ENCODE data around the gene C3orf33. TPM values are rescaled to one million over a fixed set of nuclear protein-coding genes. Genes with fewer than 3 reads are reported as not detected.

C3orf33 gene
- total RNA-seq, 1 donor from 2014 or later = 17.9 TPM

DNA sequence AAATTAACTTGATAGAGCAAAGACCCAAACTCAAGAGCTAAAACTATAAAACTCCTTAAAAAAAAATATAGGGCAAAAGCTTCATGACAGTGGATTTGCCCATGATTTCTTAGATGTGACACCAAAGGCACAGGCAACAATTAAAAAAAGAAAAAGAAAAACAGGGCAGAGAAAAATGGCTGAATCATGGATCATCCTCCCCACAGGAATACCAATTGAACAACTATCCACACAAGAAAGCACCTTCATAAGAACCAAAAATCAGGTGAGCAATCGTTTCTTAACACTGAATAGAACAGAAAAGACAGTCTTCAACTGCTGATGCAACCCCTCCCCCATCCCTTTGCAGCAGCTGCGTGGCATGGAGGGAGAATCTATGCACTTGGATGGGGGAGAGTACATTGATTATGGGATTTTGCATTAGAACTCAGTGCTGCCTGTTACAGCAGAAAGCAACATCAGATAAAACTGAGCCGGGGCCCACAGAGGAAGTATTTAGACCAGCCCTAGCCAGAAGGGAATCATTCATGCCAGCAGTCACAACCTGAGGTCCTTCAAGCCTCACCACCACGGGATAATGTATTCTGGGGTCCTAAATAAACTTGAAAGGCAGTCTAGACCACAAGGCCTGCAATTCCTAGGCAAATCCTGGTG lies 15.7 kb downstream of the C3orf33 start:
- FAIRE-seq = no peak
- DNase-seq (ENCODE audit: low spot score in 2 of 2) = no peak

DNA sequence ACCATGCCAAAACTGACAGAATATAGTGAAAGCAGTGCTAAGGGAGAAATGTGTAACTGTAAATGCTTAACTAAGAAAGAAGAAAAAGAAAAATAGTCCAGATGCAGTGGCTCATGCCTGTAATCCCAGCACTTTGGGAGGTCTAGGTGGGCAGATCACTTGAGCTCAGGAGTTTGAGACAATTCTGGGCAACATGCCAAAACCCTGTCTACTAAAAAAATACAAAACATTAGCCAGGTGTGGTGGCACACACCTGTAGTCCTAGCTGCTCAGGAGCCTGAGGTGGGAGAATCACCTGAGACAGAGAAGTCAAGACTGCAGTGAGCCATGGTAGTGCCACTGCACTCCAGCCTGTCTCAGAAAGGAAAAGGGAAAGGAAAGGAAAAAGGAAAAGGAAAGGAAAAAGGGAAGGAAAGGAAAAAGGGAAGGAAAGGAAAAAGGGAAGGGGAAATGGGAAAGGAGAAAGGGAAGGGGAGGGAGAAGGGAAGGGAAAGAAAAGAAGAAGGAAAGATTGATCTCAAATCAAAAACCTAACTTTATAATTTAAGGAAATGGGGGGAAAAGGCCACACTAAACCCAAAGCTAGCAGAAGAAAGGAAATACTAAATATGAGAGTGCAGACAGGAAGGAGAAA lies 20.3 kb downstream of the C3orf33 start:
- no peak for DNase-seq (ENCODE audit: low spot score in 2 of 2)
- no peak for FAIRE-seq

- no peak for FAIRE-seq
- DNase-seq (ENCODE audit: low spot score in 2 of 2) = no peak
Measured at GRCh38 chr3:155782390-155782953, 23.6 kb downstream of the C3orf33 start.

- FAIRE-seq (peak; percentile 15), DNase-seq (ENCODE audit: low spot score in 2 of 2) (no peak)
Measured at GRCh38 chr3:155780291-155780690, 25.8 kb downstream of the C3orf33 start.

DNA sequence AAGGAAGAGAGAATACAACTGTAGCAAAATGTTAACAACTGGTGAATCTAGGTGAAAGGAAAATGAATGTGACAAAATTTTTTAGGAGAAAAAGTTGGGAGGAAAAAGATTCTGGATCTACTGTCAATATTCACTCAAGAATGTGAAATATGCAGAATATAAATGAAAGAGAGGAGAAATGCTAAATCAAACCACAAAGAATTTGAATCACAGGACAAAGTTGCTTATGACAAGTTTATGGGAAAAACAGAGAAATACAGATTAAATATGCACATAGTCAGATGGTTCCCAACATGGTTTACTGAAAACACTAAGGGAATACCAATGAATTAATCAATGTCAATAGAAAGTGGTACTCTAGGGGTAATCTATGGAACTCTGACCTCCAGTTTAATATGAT lies 27.6 kb downstream of the C3orf33 start:
- DNase-seq (ENCODE audit: low spot score in 2 of 2) (no peak), FAIRE-seq (no peak)

DNA sequence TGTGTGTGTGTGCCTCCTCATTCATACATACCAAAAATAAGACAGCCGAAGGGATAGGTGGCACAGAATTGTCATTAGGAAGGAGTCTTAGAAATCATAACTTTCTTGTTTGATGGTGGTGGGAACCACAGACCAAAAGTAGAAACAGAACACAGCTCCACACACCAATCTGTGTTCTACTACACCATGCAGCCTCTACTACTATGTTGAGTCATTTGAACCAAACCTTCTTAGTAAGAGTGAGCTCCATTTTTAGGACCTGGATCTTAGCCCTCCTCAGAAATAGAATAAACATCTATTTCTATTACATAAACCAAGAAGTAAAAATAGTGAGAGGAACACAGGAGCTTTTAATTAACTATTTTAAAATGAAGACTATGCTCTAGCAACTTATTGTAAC lies 33.3 kb downstream of the C3orf33 start:
- DNase-seq (ENCODE audit: low spot score in 2 of 2) (no peak), FAIRE-seq (no peak)

DNA sequence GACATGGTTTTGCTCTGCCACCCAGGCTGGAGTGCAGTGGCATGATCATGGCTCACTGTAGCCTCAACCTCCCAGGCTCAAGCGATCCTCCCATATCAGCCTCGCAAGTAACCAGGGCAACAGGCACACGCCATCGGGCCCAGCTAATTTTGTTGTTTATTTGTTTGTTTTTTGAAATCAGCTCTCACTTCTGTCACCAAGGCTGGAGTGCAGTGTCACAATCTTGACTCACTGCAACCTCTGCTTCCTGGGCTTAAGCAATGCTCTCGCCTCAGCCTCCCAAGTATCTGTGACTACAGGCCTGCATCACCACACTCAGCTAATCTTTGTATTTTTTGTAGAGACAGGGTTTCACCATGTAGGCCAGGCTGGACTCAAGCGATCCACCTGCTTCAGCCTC lies 35.0 kb downstream of the C3orf33 start:
- DNase-seq (ENCODE audit: low spot score in 2 of 2) = no peak
- FAIRE-seq = no peak

DNA sequence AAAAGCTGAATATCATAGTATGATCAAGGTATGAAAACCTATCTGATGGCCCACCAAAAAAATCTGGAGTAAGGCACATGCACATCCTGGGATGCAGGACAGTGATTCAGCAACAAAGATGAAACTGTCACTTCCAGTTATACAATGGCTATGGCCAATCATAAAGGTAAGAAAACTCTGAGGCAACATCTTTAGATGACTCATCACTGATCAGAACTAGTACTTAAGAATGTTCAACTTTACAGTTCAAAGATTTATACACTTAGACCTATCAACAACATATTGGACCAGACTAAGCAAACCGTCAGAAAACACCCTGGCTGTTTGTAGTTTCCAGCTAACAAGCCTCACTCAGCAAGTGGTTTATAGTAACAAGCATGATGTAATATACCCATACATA lies 39.9 kb downstream of the C3orf33 start:
- DNase-seq (ENCODE audit: low spot score in 2 of 2) (no peak), FAIRE-seq (no peak)

DNA sequence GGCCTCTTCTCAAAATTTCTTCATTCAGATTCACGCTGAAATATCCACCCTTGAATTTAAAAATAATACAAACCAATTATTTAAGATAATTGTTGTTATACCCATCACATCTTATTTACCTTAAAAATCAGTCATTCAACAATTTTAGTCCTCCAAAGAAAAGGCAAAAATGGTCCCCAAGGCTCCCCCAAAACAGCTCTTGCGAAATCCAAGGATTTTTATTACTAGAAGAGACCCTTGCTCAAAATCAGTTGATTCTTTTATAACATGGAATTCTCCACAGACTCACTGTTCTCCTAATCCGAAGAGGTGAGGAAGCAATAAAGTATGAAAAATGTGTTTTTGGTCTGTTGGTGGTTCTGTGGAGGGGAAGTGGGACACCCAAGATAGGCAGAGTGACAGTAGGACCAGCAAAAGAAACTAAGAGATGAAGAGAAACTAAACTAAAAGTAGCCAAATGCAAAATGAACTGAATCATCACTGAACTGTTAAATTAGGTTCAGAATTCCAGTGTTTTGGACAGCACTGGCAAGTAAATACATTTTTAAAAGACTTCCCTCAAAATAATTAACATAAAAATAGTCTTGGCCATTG lies 42.1 kb downstream of the C3orf33 start:
- FAIRE-seq (no peak), DNase-seq (ENCODE audit: low spot score in 2 of 2) (no peak)

- no peak for DNase-seq (ENCODE audit: low spot score in 2 of 2)
- FAIRE-seq = no peak
Measured at GRCh38 chr3:155760653-155761052, 45.4 kb downstream of the C3orf33 start.

DNA sequence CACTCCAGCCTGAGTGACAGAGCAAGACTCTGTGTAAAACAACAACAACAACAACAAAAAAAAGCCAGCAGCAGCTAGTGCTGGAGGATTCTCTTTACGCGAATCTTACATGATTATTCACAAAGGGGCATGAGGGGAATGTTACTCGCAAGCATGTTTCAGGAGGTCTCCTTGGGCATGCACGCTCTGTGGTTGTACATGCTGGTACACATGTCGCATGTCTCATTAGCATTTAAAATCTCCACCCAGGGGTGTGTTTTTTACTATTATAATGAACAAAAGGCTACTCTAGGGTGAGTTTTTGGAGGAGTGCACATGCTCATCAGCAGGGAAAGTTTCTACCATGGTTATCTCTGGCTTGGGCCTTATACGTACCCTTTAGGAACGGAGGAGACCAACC lies 48.5 kb downstream of the C3orf33 start:
- FAIRE-seq = no peak
- DNase-seq (ENCODE audit: low spot score in 2 of 2) = no peak

- no peak for DNase-seq (ENCODE audit: low spot score in 2 of 2)
Measured at GRCh38 chr3:155753038-155753639, 52.9 kb downstream of the C3orf33 start.

DNA sequence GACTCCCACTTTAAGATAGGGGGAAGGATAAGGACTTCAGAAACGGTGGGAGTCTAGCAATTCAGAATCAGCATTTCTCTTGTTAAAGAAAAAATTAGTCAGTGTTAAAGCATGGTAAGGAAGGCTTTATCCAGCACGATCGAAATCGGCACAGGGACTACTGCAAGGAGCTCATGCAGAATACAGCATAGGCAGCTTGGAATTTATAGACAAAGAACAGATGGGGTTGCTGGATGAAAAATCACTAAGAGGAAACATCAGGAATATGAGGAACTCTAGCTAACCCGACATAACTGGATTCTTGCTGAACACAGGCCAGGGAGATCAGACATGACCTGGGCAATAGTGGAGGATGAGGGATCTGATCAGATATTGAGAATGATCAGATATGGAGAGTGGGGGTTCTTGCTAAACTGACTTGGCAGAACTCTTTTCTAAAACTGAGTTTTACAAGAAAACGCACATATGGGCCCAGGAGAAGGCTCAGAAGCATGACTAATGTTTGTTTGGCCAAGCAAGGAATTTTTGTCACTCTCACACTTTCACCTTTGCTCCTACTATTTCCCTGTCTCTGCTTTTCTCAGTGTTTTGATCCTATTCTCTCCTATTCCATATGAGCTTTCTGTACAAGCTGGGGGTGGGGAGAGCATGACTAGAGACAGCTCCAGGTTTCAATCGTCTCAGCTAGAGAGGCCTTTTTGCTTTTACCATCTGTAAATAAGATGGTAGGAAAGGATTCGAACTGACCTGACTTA lies 57.3 kb downstream of the C3orf33 start:
- FAIRE-seq (no peak), DNase-seq (ENCODE audit: low spot score in 2 of 2) (no peak)

More at GRCh38 chr3:155753038-155753639, 52.9 kb downstream of the C3orf33 start:
- FAIRE-seq = no peak

- DNase-seq (ENCODE audit: low spot score in 2 of 2) (no peak), FAIRE-seq (no peak)
Measured at GRCh38 chr3:155747946-155748290, 58.2 kb downstream of the C3orf33 start.

DNA sequence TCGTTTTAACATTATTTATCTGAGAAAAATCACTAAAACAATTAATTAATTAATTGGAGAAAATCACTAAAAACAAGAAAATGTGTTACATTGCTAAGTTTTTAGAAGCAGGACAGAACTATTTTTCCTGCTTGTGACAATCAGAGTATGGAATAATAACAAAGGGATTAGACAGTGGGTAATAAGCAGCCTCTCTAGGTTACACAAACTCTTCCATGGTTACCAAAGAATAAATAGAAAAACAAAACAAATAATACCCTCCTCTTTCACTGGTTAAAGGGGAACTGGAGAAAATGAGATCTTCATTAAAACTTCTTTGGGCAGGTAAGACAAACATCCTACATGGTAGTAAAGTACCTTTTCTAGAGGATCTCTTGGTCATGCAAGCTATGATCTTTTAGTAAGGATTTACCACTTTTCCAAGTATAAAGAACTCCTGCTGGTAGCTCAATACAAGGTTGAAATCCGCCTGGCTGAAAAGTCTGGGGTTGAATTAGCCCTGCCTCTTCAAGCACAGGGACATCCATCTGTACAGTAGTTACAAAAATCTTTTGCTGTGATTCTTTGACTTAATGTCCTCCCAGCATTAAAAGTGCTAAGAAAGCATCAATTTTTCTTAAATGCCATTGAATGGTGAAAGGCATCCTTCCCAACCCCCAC lies 58.7 kb downstream of the C3orf33 start:
- FAIRE-seq (no peak), DNase-seq (ENCODE audit: low spot score in 2 of 2) (no peak)

DNA sequence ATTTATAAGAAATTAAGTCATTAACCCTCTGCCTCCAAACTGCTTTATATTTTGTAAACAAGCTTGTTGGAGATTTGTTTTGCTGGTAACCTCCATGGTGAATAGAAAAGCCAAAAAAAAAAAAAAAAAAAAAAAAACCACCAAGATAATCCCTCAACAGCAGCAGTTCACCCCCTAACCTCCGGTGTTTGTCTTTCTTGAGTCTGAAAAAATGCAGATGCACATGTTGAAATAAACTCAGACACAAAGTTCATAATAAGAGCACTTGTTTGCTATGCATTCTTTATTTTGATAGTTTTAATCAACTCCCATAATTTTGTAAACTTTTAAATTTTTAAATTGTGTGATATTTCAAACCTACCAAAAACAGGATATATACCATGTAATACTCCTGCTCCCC lies 59.4 kb downstream of the C3orf33 start:
- no peak for FAIRE-seq
- DNase-seq (ENCODE audit: low spot score in 2 of 2) = no peak

DNA sequence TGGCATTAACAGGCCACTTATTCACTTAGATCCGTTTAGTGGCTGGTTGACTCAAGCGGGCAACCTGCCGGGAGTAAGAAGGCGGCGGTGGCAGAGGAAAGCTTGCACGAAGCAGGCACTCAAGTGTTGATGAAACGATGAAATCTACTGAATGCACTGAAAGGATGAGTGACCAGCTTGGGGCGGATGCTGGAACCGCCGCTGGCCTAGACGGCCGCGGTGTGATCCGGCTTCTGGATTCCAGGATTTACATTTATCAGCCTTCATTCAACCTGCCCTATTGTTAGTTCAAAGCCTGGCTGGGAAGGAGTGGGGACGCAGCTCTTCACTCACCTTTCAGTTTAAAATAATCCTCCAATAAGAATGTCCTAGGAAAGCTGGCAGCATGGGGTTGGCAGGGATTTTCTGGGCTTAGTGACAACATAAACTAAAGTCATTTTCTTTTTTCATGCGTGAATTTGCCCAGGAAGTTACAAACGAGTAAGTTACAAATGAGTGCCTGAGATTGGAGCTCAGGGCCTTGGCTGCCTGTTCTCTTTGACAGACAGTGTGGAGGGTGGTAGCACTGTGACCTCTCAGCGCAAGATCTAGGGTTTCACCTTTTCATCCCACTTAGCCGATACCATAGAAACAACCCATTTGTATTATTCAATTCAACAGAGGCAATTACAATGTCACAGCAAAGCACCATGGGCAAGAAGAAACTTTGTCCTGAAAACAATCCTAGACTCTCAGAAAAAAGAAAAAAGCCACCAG lies 60.1 kb downstream of the C3orf33 start:
- no peak for FAIRE-seq

GRCh38 chr3:155744626-155745324 lies 61.3 kb downstream of the C3orf33 start, which contains the start of gene PLCH1:
PLCH1 (minus strand) TSS chr3:155745071; CDS start chr3:155704224, 40,847 bp downstream.
- DNase-seq (ENCODE audit: low spot score in 2 of 2) = peak; percentile 44 to 67
- FAIRE-seq = no peak

More for the DNA sequence above, 60.1 kb downstream of the C3orf33 start:
- DNase-seq (ENCODE audit: low spot score in 2 of 2) = peak in 1 of 2 donors; percentile 30

Measured in frontal cortex (tissue), 4 donors.